Retinal pigment epithelial cell (primary cell): ENCODE measurements around the gene ZNF148.
"Not testable (repeated sequence)": the region's sequence is repeated elsewhere in the genome, so short reads cannot be mapped to it uniquely, and the experiment has no call there.

Experiments used
- DNase-seq: peaks from one replicate; pipeline ENCODE4 v3.0.0-alpha.2; 2010; ENCODE audit warnings: low read depth
- H3K4me3 ChIP-seq: 2 replicates; pipeline ENCODE4 v1.5.1; 2011; ENCODE audit warnings: mild to moderate bottlenecking, low read length, control low read depth, moderate library complexity
- CTCF ChIP-seq: conservative IDR thresholded peaks from 2 replicates; pipeline ENCODE4 v1.5.1; 2011; ENCODE audit warnings: low read depth, low read length, control low read depth, inconsistent platforms

Gene ZNF148

GRCh38 chr3:125351152-125351551 is 24.0 kb downstream of the ZNF148 start:
- DNase-seq: no peak
- no peak for TF ChIP-seq CTCF
- no peak overlapping the region for H3K4me3 ChIP-seq

GRCh38 chr3:125350597-125350996 is 24.5 kb downstream of the ZNF148 start:
- DNase-seq: no peak
- H3K4me3 ChIP-seq: no peak overlapping the region
- TF ChIP-seq CTCF: no peak

- TF ChIP-seq CTCF: no peak
- no peak overlapping the region for H3K4me3 ChIP-seq
- no peak for DNase-seq
These were observed 25.5 kb downstream of the ZNF148 start for GRCh38 chr3:125349556-125350165.

- no peak for TF ChIP-seq CTCF
- no peak overlapping the region for H3K4me3 ChIP-seq
- no peak for DNase-seq
These were observed 26.1 kb downstream of the ZNF148 start for GRCh38 chr3:125349055-125349454.

GRCh38 chr3:125343367-125343766 is 31.8 kb downstream of the ZNF148 start:
- not testable (repeated sequence) for DNase-seq, H3K4me3 ChIP-seq

- no peak overlapping the region for H3K4me3 ChIP-seq
- no peak for DNase-seq
- no peak for TF ChIP-seq CTCF
These were observed 35.0 kb downstream of the ZNF148 start for GRCh38 chr3:125340121-125340520.

- H3K4me3 ChIP-seq: no peak overlapping the region
- no peak for DNase-seq
- TF ChIP-seq CTCF: no peak
These were observed 37.6 kb downstream of the ZNF148 start for GRCh38 chr3:125337506-125337905.
